DOHH2 (cell line): ENCODE data around the gene CIC.
A peak's percentile ranks its signal among the peaks of the same experiment; 100 is the strongest.

Experiments
- EZH2phosphoT487 ChIP-seq: fragments of 200-600 bp; sonication (generic); IDR thresholded peaks from 2 replicates; pipeline ENCODE4 v1.6.1; 2017; ENCODE audit warnings: borderline replicate concordance, mild to moderate bottlenecking, antibody characterized with exemption, low read length, moderate library complexity, mixed read lengths
- TF ChIP-seq, protein P1 (sequence below): fragments of 200-600 bp; sonication (generic); IDR thresholded peaks from one replicate; pipeline ENCODE4 v1.5.1; 2014; ENCODE audit warnings: antibody characterized with exemption, mild to moderate bottlenecking, low read depth, low read length; ENCODE audit not compliant: poor library complexity, severe bottlenecking

DNA sequence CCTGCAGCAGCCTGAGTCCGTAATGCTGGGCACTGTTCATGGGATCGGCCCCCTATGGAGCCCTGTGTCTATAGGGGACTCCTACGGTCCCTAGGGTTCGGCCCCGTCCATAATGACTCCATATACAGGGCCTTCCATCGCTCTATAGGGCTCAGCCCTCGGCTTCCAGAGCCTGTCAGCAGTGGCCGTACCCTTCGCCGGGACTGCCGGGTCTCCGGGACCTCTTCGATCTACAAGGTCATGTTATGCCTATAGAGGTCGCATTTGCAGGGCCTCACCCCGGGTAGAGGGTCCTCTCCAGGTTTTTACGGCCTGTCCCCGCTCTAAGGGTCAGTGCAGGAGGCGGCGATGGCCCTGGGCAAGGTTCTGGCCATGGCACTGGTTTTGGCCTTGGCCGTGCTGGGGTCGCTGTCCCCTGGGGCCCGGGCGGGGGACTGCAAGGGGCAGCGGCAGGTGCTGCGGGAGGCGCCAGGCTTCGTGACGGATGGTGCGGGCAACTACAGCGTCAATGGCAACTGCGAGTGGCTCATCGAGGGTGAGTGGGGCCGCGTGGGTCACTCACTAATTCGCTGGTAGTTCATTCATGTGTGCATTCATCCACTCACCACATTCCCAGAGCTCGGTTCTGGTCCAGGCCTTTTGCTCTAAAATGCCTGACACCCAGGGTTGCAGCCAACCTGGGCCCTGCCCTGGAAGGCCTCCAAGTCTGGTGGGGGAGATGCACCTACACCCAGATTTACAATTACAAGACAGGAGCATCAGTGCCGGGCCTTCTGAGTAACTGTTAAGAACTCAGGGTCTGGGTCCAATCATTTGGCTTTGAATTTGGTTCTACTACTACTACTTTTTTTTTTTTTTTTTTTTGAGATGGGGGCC lies 57.1 kb downstream of the CIC start:
- TF ChIP-seq, protein P1, sequence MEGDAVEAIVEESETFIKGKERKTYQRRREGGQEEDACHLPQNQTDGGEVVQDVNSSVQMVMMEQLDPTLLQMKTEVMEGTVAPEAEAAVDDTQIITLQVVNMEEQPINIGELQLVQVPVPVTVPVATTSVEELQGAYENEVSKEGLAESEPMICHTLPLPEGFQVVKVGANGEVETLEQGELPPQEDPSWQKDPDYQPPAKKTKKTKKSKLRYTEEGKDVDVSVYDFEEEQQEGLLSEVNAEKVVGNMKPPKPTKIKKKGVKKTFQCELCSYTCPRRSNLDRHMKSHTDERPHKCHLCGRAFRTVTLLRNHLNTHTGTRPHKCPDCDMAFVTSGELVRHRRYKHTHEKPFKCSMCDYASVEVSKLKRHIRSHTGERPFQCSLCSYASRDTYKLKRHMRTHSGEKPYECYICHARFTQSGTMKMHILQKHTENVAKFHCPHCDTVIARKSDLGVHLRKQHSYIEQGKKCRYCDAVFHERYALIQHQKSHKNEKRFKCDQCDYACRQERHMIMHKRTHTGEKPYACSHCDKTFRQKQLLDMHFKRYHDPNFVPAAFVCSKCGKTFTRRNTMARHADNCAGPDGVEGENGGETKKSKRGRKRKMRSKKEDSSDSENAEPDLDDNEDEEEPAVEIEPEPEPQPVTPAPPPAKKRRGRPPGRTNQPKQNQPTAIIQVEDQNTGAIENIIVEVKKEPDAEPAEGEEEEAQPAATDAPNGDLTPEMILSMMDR = peak; percentile 56
- no peak for TF ChIP-seq EZH2phosphoT487
